HAP-1 (cell line): Measurements from ENCODE around the gene PADI3.
"Not testable (repeated sequence)": the region's sequence is repeated elsewhere in the genome, so short reads cannot be mapped to it uniquely, and the experiment has no call there.

Experiments used
- DNase-seq, 2 experiments: peaks; one replicate each; pipeline ENCODE4 v3.0.0-alpha.2; 2016 to 2020; ENCODE audit warnings: low spot score in 2 of 2
- H3K27me3 ChIP-seq: fragments of 250-450 bp; sonication (Bioruptor Pico); 2 replicates; pipeline ENCODE4 v1.5.1; 2020; ENCODE audit warnings: low read depth, mild to moderate bottlenecking, moderate library complexity
- H3K36me3 ChIP-seq: fragments of 250-450 bp; sonication (Bioruptor Pico); replicated peaks from 2 replicates; pipeline ENCODE4 v1.5.1; 2020; ENCODE audit warnings: mild to moderate bottlenecking
- H3K4me1 ChIP-seq: fragments of 250-450 bp; sonication (Bioruptor Pico); 2 replicates; pipeline ENCODE4 v1.5.1; 2020; ENCODE audit warnings: mild to moderate bottlenecking
- H3K4me3 ChIP-seq: fragments of 250-450 bp; sonication (Bioruptor Pico); 2 replicates; pipeline ENCODE4 v1.5.1; 2020; ENCODE audit warnings: mild to moderate bottlenecking, moderate library complexity
- H3K9me3 ChIP-seq: fragments of 250-450 bp; sonication (Bioruptor Pico); 2 replicates; pipeline ENCODE4 v1.5.1; 2020; ENCODE audit warnings: mild to moderate bottlenecking, moderate library complexity
- in situ Hi-C: fragments of 300-500 bp; cut with MboI; formaldehyde crosslinking; loops from 3 replicates; pipeline ENCODE4 v1.14.3; 2020; ENCODE audit warnings: low sequenced_read_pairs, inconsistent platforms, mixed read lengths

PADI3 gene

GRCh38 chr1:17239420-17239819, 9.5 kb upstream of the PADI3 start:
- DNase-seq, result peak; percentile 66 to 79
- H3K36me3 ChIP-seq, result no peaks in the 10 kb centered on the region
- in situ Hi-C loops, result loop anchor here (5.0 to 10.0 kb wide), 3 partner anchors 112 to 285 kb away; no protein-coding TSS in a partner anchor

DNA sequence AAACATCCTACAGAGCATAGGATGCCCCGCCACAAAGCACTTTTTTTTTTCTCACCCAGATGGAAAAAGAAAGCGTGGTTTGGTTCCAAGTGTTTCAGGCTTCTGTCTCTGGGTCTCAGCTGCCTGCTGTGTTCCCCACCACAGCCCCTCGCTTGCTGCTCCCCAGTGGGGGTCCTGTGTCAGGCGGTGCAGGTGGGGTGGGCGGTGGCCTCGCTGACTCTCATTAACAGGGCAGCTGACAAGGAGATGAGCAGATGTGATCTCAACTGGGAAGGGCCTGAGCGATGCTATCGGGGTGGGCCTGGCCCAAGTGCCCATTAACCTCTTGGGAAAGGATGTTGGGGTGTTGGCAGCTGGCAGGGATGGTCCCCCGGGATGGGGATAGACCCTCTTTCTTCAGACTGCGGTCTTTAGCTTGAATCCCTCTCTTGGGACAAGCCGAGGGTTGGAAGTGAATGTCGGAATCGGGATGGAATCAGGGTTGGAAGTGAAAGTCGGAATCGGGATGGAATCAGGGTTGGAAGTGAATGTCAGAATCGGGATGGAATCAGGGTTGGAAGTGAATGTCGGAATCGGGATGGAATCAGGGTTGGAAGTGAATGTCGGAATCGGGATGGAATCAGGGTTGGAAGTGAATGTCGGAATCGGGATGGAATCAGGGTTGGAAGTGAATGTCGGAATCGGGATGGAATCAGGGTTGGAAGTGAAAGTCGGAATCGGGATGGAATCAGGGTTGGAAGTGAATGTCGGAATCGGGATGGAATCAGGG, 7.7 kb upstream of the PADI3 start:
- H3K36me3 ChIP-seq, in situ Hi-C loops, H3K4me3 ChIP-seq, H3K4me1 ChIP-seq, DNase-seq, H3K9me3 ChIP-seq: not testable (repeated sequence)
- H3K27me3 ChIP-seq, result peaks cover 14% of the 10 kb centered on the region

More at GRCh38 chr1:17239420-17239819, 9.5 kb upstream of the PADI3 start:
- Histone ChIP-seq H3K9me3 (no peaks in the 10 kb centered on the region), H3K4me3 (no peak overlapping the region), H3K4me1 (no peaks in the 10 kb centered on the region; the same call in 1 of the 2 replicates), H3K27me3 (peaks cover 14% of the 10 kb centered on the region)

GRCh38 chr1:17241780-17242074, 7.2 kb upstream of the PADI3 start:
- H3K4me3 ChIP-seq, H3K9me3 ChIP-seq, in situ Hi-C loops: not testable (repeated sequence)

DNA sequence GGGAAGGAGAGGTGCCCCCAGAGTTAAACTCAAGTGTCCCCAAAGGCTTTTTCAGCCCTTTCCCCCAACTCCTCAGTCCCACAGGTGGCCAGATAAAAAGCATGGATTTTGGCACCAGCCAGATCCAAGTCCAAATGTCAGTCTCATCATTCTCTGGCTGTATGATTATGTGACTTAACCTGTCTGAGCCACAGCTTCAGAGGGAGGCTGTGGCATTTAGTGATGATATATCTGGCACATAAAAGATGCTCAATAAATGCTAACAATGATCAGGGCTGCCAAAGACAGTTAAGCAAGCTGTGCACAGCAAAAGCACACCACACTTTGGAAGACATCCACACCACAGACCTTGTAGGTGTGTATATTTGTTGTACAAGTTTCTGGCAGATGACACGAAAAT, 5.6 kb upstream of the PADI3 start:
- H3K27me3 ChIP-seq, result peaks cover 18% of the 10 kb centered on the region
- H3K36me3 ChIP-seq, result no peaks in the 10 kb centered on the region
- no peak overlapping the region for H3K4me3 ChIP-seq
- no peaks in the 10 kb centered on the region for H3K9me3 ChIP-seq
- no peaks in the 10 kb centered on the region for H3K4me1 ChIP-seq
- in situ Hi-C loops, result no loop called here
- no peak for DNase-seq

More at GRCh38 chr1:17241780-17242074, 7.2 kb upstream of the PADI3 start:
- DNase-seq, H3K4me1 ChIP-seq, H3K36me3 ChIP-seq: not testable (repeated sequence)
- peaks cover 14% of the 10 kb centered on the region for H3K27me3 ChIP-seq

- Histone ChIP-seq H3K4me3 (no peak overlapping the region), H3K27me3 (peaks cover 20% of the 10 kb centered on the region), H3K4me1 (no peaks in the 10 kb centered on the region), H3K36me3 (no peaks in the 10 kb centered on the region), H3K9me3 (no peaks in the 10 kb centered on the region)
- in situ Hi-C loops, result no loop called here
- no peak for DNase-seq
Observed at GRCh38 chr1:17244821-17245740, 3.8 kb upstream of the PADI3 start.

DNA sequence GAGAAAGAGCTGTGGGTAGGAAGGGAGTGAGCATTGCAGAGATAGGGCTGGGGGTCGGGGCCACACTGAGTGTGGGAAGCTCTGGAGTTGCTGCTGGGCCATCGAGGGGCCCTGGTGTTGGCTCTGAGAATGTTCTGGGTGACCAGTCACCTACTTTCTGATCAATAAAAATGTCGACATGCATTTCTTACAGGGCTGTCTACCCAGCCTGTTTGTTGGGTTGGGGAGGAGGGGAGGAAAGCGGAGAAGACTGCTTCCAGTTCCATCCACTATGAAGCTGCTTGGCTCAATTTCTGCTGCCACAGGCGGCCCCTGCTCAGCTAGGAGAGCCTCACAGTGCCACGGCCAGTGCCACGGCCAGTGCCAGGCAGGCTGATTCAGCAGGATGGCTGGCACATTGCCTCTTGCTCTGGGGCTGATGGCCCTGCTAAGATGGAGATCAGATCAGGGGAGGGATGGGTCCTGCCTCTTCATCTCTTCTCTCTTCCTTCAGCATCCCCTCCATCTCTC, 3.0 kb upstream of the PADI3 start:
- Histone ChIP-seq H3K36me3 (no peaks in the 10 kb centered on the region), H3K4me1 (no peaks in the 10 kb centered on the region), H3K9me3 (no peaks in the 10 kb centered on the region), H3K4me3 (no peak overlapping the region), H3K27me3 (peaks cover 16% of the 10 kb centered on the region)
- no peak for DNase-seq
- in situ Hi-C loops, result no loop called here

DNA sequence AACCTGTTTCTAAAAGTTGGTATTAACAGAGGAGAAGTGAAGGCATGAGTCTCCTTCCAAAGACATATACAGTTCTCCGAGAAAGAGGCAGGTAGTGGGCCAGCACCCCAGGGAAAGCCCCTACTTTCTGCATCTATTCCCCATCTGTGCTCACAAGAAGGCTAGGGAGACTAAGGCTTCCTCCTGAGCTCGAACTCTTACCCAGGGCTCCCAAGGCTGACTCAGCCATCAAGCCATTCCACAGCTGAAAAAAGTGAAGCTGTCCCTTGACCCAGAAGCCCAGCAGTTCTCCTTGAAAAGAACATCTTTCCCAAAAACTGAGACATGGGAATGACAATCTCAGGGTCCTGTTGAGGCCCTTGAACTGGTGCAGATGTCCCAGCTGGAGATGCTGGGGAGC, 1.9 kb upstream of the PADI3 start:
- DNase-seq, result no peak

GRCh38 chr1:17250601-17251000, 1.7 kb downstream of the PADI3 start:
- no peak for DNase-seq
- Histone ChIP-seq H3K4me3 (no peak overlapping the region), H3K4me1 (no peaks in the 10 kb centered on the region), H3K9me3 (no peaks in the 10 kb centered on the region), H3K27me3 (0 out of 2 replicates have a peak, but pooled peaks cover 6% of the 10 kb centered on the region), H3K36me3 (no peaks in the 10 kb centered on the region)
- in situ Hi-C loops, result no loop called here

More for the DNA sequence above, 1.9 kb upstream of the PADI3 start:
- no peak overlapping the region for H3K4me3 ChIP-seq
- H3K4me1 ChIP-seq, result no peaks in the 10 kb centered on the region
- H3K9me3 ChIP-seq, result no peaks in the 10 kb centered on the region
- in situ Hi-C loops, result no loop called here
- no peaks in the 10 kb centered on the region for H3K36me3 ChIP-seq
- H3K27me3 ChIP-seq, result peaks cover 10% of the 10 kb centered on the region

DNA sequence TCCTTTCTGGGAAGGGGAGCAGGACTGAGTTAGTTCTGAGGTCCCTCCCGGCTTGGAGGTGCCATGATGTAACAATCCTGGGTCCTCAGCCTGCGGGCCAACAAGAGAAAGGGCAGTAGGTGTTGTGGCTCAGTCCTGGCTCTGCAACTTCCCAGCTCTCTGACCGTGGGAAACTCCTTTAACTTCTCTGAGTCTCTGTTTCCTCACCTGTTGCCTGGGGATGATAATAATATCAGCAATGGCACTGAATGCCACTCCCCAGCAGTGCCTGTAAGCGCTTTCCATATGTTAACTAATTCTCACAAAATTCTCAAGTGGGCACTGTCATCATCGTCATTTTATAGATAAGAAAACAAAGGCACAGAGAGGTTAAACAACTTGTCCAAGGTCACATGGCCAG, 2.3 kb downstream of the PADI3 start:
- in situ Hi-C loops, result no loop called here
- no peak overlapping the region for H3K4me3 ChIP-seq
- no peaks in the 10 kb centered on the region for H3K36me3 ChIP-seq
- H3K9me3 ChIP-seq, result no peaks in the 10 kb centered on the region
- DNase-seq, result no peak
- H3K27me3 ChIP-seq, result peaks cover 11% of the 10 kb centered on the region; the same call in 1 of the 2 replicates
- no peaks in the 10 kb centered on the region for H3K4me1 ChIP-seq

- in situ Hi-C loops, result no loop called here
Observed at GRCh38 chr1:17251701-17252376, 2.9 kb downstream of the PADI3 start.

GRCh38 chr1:17255336-17255735, 6.4 kb downstream of the PADI3 start:
- Histone ChIP-seq H3K36me3 (no peaks in the 10 kb centered on the region), H3K9me3 (no peaks in the 10 kb centered on the region), H3K4me3 (no peak overlapping the region), H3K27me3 (peaks cover 21% of the 10 kb centered on the region), H3K4me1 (no peaks in the 10 kb centered on the region)
- in situ Hi-C loops, result no loop called here
- no peak for DNase-seq

More at GRCh38 chr1:17251701-17252376, 2.9 kb downstream of the PADI3 start:
- H3K4me1 ChIP-seq, result no peaks in the 10 kb centered on the region
- H3K27me3 ChIP-seq, result peaks cover 15% of the 10 kb centered on the region; the same call in 1 of the 2 replicates
- H3K36me3 ChIP-seq, result no peaks in the 10 kb centered on the region
- DNase-seq, result no peak
- H3K9me3 ChIP-seq, result no peaks in the 10 kb centered on the region
- no peak overlapping the region for H3K4me3 ChIP-seq

DNA sequence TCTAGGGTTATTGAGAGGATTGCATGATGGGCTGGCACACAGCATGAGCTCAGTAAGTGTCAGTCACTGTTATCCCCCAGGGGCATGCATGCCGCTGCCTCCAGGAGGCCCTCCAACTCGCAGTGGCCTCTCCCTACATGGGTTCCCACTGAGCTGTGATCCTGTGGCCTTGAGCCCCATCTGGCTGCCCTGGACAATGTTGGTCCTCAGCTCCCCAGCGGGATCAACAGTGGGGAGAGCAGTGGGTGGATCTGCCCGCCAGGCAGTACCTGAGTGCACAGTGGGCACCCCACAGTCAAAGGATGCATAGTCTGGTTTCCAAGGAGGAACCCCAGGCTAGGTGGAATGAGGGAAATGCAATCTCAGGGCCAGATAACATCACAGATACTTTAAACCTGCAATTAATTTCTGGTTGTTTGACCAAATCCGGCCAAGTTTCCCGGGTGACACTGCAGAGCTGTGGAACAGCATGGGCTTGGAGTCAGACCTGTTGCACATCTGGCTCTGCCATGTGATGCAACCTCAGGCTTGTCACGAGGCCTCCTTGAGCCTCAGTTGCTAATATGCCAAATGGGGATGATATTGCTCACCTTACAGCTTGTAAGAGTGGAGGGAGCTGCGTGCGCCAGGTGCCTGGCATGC, 9.3 kb downstream of the PADI3 start:
- Histone ChIP-seq H3K4me3 (no peak overlapping the region), H3K27me3 (peaks cover 24% of the 10 kb centered on the region), H3K9me3 (no peaks in the 10 kb centered on the region), H3K4me1 (no peaks in the 10 kb centered on the region), H3K36me3 (no peaks in the 10 kb centered on the region)
- no peak for DNase-seq
- in situ Hi-C loops, result no loop called here

DNA sequence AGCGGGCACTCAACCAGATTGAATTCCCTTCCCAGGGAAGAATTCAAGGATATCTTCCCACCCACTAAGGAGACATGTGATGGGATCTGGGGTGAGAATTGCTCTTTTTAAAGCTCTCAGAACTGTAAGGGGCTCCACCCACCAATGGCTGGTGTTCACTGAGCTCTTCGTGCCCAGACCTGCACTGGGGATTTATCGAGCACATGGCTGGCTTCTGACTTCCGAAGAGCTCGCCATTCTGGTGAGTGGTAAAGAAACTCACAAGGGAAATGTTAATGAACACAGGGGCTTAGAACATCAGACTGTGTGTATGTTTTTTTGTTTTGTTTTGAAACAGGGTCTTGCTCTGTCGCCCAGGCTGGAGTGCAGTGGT, 9.8 kb downstream of the PADI3 start:
- in situ Hi-C loops, result no loop called here
- H3K27me3 ChIP-seq, result peaks cover 24% of the 10 kb centered on the region
- H3K4me1 ChIP-seq, result no peaks in the 10 kb centered on the region
- no peak for DNase-seq
- H3K9me3 ChIP-seq, result no peaks in the 10 kb centered on the region
- H3K36me3 ChIP-seq, result no peaks in the 10 kb centered on the region
- H3K4me3 ChIP-seq, result no peak overlapping the region
